HG02840 (cell line): ENCODE data around the gene CCDC86.
"Not testable (repeated sequence)": the region's sequence is repeated elsewhere in the genome, so short reads cannot be mapped to it uniquely, and the experiment has no call there.

Experiments
- ATAC-seq: cut with Tn5 transposase; IDR thresholded peaks from one replicate; pipeline ENCODE4 v1.9.1; 2021; ENCODE audit warnings: mild to moderate bottlenecking, moderate library complexity, moderate number of reproducible peaks; ENCODE audit not compliant: unreplicated experiment, low FRiP score

The CCDC86 gene, protein sequence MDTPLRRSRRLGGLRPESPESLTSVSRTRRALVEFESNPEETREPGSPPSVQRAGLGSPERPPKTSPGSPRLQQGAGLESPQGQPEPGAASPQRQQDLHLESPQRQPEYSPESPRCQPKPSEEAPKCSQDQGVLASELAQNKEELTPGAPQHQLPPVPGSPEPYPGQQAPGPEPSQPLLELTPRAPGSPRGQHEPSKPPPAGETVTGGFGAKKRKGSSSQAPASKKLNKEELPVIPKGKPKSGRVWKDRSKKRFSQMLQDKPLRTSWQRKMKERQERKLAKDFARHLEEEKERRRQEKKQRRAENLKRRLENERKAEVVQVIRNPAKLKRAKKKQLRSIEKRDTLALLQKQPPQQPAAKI

DNA sequence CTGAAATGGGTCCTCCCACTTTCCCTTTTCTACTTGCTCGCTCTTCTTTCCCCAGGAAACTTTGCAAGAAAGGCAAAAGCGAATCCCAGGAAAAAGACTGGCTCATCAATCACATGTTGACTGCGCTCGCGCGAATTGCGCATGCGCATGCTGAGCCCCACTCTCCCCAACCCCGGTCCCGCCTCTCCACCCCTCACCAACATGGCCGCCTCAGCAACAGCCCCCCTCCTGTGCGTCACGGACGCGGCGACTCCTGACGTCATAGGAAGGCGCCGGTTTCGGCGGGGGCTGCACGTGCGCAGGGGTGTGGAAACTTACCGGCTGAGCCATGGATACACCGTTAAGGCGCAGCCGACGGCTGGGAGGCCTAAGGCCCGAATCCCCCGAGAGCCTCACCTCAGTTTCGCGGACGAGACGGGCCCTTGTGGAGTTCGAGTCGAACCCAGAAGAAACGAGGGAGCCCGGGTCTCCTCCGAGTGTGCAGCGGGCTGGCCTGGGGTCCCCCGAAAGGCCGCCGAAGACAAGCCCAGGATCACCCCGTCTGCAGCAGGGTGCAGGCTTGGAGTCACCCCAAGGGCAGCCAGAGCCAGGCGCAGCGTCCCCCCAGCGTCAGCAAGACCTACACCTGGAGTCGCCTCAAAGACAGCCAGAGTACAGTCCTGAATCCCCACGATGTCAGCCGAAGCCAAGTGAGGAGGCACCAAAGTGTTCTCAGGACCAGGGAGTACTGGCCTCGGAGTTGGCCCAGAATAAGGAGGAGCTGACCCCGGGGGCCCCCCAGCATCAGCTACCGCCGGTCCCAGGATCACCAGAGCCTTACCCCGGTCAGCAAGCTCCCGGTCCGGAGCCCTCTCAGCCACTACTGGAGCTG, at the start of gene CCDC86:
Gene CCDC86, plus strand, starts transcription at position 317 of the 871 bp plus-strand sequence. Its CDS starts 12 bp downstream, at position 329.
- peak; percentile 81 for ATAC-seq

DNA sequence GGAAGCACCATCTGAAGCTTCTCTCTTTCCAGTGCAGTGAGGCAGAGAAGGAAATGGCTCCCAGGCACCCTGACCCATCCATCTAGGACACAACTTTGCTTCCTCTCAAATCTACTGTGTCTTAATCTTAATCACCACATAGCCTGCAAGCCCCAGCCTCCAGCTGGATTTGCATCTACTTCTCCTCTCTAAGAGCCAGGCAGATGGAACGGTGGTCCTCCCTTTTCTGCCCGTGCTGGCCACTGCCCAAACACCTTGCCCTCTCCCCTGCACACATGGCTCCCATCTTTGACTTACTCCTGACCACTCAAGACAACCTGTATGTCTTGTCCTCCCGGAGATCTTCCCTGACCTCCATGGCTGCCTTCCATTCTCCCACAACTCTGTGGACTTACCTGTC, 49.4 kb upstream of the CCDC86 start:
- ATAC-seq: no peak

DNA sequence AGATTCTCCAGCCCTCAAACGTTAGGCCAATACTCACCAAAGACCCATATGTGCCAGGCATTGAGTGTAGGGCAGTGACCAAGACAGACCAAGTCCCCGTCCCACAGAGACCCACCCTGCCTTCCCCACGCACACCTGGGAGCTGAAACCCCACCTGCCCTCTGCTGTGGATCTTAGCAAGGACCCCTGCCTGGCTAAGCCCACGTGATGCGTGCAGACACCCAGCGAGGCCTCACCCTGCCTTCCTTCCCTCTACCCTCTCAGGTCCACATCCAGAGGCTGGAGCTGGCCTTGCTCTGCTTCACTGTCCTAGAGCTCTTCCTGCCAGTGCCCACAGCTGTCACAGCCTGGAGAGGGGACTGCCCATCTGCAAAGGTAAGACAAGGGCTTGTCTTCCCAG, 46.6 kb upstream of the CCDC86 start:
- no peak for ATAC-seq

DNA sequence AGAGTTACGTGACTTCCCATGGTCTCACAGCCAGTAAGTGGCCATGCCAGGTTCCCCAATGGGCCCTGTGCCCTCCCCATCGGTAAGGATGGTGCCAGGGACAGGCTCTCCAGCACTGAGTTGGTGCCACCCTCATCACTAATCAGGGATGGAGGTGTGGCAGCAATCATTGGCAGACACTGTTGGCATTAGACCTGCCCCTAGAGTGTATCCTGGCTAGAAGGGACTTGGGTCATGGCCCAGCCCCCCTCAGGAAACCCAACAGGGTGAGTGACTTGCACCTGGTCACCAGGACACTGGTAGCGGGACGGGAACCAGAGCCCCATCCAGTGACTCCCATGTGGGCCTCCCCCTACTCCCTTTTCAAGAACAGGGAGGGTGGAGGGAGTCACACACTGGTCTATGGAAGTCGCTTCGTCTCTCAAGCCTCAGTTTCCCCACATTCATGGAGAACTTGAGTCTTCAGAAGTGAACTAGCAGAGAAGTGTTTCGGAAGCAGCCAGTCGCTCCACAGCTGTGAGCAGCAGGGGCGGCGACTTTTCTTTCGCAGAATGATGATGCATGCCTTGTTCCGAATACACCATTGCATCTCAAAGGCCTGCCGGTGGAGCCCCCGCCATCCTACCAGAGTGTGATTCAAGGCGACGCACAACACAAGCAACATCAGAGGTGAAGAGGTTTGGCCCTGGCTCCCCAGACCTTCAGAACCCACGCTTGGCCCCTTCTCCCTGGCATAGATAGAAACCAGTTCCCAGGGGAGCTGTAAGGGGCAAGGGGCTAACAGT, 43.9 kb upstream of the CCDC86 start:
- ATAC-seq: no peak

DNA sequence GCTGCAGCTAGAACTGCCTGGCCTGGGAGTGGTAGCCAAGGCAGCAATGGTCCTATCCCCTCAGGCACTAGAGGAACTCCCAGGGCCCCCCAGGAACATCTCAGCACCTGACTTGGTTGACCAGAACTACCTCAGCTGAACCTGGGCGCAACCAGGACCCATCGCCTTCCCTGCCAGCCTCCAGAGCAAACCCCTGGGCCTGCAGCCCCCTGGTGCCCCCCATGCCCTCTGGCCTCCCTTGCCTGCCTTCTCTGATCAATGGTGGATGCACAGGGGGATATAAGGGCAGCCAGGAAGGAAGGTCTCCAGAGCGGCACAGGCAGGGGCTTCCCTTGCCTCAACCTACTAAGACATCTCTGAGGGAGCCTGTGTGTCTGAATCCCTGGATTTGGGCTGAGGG, 43.3 kb upstream of the CCDC86 start:
- ATAC-seq: no peak

DNA sequence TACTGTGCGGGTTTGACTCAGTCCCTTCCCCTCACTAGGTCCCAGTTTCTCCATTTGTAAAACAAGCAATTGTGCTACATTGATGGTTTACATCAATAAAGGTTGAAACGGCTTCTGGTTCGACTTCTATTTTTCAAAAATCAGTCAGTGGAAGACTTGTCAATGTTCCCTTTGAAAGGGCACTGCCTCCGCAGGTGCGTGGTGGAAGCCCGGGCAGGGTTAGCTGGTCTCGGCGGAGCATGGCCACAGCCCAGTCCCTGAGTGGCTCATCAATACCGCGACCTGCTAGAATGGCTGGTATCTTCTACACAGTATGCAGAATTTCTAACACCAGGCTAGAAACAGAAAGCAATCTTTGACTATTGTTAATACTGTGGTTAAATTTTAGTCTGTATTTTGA, 40.7 kb upstream of the CCDC86 start:
- no peak for ATAC-seq

DNA sequence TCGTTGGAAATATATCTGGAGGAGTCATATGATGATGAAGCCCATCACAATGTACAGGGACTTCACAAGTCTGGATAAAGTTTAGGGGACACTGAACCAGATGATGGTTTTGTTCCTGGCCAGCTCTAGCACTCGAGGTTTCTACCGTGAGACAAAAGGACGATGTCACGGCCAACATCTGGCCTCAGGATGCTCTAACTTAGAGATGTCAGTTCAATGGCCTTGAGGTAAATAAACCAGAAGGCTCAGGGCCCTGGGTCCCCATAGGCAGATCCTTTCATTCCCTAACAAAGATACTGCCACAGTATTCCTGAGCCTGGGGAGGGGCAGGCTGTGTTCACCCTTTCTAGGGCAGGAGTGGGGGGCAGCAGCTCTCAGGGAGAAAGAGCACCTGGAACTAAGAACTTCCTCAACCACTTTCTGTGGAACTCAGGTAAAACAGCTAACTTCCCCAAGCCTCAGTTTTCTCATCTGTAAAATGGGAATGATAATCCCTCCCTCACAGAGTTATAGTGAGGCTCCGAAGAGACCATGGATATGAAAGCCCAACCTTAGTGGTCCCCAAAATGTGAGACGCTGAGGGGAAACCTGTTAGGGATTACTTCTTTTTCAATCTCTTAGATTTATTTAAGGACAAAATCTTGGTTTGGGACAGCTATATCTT, 38.5 kb upstream of the CCDC86 start:
- no peak for ATAC-seq

DNA sequence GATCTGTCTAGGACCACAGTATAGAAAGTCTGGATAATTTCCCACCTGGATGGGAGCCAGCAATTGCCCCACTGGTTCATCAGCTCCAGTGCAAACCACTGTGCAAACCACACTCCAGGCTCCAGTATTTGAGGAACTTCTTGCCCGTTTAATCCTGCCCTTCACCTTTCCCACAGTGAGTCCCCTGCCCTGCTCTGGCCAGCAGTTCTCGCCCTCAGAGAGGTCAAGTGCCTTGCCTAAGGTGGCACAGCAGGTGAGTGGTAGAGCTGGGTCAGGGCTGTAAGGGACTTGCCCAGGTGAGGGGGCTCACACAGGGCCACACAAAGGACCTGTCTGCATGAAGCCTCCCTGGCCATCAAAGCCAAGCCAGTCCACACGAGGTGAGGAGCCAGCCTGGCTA, 32.7 kb upstream of the CCDC86 start:
- ATAC-seq: no peak

DNA sequence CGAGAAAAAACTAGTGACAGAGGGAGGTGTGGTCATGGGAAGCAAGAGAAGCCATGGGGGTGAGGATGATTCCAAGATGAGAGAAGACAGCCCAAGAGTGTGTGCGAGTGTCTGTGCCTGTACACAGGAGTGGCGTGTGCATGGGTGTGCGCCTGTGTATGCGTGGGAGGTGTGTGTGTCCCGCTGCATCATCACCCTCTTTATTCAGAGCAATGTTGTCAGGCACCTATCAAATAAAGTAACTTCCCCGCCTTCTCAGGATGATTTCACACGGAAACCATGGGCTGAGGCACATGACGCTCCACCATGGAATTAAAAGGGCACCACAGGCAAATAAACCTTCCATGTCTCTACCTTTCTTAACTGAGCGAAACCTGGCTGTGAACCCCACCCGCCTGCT, 32.2 kb upstream of the CCDC86 start:
- no peak for ATAC-seq

DNA sequence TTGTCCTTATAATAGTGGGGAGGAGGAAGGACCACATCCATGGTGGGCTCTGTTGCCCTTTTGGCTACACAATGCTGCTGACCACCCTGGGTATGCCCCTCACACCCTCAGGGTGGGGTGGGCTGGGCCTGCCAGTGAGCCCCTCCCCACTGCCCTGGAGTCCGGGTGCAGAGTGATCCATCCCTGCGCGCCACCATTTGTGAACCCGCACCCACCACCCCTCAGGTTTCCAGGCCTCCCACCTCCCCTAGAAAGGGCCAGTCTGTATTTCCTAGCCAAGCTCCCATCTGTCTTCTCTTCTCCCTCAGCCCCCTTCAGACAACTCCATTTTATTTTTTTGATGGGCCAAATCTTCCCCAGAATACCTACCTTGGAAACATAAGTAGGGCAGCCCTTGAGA, 31.8 kb upstream of the CCDC86 start:
- ATAC-seq: no peak

DNA sequence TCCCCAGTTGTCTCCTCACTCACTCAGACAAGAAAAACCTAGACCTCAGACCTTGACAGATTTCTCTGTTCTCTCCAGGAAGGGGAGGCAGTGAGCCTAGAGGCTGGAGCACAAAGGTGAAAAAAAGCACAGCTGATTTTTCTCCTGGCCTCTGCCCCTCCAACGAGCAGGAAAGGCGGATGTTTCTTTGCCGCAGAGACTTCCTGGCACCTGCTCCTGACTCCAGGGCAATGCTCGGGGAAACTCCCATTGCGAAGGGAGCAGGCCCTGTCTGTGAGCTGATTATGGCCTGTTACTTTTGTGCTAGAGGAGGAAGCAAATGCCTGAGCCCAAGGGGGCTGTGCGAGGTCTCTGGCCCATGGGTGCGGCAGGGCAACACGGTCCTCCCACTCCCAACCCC, 31.3 kb upstream of the CCDC86 start:
- ATAC-seq: no peak

DNA sequence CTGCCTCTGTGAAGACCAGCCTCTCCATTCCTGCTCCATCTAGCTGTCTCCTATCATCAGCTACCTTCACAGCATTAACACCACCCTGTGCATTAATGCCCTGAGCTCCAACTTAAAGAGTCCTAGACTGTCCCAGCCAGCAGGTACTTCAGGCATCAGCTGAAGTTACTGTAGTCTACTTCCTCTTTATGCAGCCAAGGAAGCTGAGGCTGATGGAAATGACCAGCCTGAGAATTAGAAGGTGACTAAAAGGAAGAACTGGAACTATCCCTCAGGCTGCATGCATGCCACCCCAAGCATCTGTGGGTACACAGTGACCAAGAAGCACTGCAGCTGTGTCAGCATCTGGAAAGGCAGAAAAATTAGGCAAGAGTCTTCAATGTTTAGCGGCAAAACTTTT, 28.6 kb upstream of the CCDC86 start:
- ATAC-seq: no peak

DNA sequence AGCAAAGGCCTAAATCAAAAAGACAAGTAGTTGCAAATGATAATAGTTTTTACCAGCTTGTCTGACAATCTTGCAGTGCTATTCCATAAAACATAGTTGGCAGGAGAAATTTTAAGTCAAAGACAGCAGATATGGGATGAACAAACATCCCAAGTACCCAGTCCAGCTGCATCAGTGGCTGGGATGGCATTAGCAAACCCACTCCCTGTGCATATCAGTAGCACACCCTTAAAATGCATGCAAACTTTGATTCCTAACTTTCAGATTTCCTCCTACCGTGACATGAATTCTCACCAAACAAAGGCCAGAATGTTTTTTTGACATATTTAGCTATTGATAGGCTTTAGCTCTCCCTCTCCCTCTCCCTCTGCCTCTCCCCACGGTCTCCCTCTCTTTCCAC, 27.8 kb upstream of the CCDC86 start:
- ATAC-seq: no peak

DNA sequence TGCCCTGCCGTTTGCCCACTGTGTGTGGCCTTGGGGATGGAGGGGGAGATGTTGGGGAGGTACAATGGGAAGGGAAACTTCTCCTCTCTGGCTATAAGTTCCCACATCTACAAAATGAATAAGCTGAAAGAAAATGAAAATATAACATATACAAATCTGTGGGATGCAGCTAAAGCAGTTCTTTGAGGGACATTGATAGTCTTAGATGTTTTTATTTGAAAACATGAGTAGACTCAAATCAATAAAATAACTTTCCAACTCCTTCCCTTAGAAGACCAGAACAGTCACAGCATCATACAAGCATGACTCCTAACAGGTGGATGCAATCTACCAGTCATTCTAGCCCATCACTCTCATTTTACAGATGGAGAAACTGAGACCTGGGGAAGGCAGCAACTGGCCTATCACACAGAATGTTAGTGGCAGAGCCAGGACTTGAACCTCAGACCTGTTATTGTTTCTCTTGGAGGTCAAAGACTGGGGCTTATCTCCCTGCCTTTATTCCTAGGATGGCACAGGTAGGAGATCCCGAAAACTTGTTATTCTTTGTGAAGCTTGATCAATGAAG, 25.2 kb upstream of the CCDC86 start:
- no peak for ATAC-seq

DNA sequence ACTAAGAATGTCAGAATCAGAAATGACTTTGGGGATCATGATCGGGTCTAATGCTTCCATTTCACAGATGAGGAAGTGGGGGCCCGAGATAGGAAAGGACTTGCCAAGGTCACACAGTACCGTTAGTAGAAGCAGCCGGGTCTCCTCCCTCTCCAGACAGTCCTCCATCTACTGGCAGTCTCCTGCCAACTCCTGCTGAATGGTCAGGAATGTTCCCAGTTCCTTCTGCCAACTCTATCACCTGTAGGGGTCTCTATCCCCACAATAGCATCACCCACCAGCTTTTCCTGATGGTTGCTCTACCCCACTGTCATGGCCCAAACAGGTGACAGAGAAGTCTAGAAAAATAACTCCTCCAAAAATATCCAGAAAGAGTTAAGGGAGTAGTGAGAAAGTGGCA, 23.9 kb upstream of the CCDC86 start:
- no peak for ATAC-seq

DNA sequence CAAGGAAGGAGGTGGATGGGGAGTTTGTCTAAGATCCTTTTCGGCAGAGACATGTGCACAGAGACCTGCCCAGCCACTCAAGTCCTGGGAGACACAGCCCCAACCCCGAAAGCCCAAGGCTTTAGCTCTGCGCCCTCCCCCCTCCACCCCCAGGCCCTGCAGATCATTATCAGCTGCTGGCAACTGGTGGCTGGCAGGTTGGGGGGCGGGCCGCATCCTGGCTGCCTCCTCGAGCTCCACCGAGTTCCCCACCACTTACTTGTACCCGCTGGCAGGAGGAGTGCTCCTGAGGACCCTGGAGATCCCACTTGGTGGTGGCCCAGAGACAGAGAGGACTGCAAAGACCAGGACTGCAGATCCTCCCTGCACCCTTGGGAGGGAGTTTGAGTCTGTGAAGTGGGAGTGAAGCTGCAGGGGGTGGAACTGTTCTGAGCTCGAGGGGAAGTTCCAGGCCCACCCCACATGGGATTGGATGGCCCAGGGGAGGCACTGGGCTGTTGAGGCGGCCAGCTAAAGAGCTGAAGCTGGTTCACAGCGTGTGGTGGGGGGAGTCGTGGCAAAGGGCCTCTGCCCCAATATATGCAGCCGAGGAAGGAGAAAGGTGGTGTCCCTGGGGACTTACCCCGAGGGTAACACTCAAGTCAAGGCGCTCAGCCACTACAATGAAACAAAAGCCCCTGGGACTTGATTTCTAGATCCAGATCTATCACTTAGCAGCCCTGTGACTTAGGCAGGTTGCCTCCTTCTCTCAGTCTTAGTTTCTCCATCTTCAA, 19.9 kb upstream of the CCDC86 start:
- ATAC-seq: no peak

DNA sequence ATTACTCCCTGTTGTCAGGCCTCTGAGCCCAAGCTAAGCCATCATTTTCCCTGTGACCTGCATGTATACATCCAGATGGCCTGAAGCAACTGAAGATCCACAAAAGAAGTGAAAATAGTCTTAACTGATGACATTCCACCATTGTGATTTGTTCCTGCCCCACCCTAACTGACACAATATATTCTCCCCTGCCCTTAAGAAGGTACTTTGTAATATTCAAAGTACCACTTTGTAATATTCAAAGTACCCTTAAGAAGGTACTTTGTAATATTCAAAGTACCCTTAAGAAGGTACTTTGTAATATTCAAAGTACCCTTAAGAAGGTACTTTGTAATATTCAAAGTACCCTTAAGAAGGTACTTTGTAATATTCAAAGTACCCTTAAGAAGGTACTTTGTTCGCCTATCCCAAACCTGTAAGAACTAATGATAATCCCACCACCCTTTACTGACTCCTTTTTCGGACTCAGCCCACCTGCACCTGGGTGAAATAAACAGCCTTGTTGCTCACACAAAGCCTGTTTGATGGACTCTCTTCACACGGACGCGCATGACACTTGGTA, 18.1 kb upstream of the CCDC86 start:
- ATAC-seq: not testable (repeated sequence)

DNA sequence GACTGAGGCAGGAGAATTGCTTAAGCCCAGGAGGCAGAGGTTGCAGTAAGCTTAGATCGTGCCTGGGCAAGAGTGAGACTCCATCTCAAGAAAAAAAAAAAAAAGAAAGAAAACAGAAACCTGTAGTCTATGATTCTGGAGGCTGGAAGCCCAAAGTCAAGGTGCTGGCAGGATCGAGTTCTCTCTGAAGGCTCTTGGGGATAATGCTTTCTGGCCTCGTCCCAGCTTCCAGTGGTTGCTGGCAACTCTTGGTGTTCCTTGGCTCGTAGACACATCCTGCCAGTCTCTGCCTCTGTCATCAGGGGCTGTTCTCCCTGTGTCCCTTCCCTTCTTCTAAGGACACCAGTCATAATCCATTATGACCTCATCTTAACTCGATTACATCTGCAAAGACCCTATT, 16.8 kb upstream of the CCDC86 start:
- no peak for ATAC-seq

DNA sequence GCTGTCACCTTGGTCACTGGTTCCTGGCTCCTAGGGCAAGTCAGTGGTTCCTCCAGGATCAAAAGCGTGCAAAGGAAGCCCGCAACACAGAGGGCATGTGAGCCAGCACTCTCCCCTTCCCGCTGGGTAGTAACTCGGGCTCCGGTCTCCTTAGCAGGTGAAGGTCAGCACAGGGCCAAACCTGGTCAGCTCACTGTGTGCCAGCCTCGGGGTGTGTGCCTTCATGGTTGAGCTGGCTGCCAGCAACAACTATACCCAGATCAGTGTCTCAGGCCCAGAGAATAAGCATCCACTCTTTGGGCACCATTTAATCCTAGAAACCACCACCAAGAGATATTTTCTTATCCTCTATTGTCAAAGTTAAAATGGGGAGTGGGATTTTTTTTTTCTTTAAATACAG, 16.1 kb upstream of the CCDC86 start:
- ATAC-seq: no peak
